A549 (cell line): Measurements from ENCODE around the gene SMAD6. TPM values are rescaled to one million over a fixed set of nuclear protein-coding genes. Genes with fewer than 3 reads are reported as not detected.
A peak's percentile ranks its signal among the peaks of the same experiment; 100 is the strongest.

Experiments
- ATAC-seq, 2 experiments: fragments of 200-7000 bp in 1 of 2; fragments of >200 bp in 1 of 2; cut with Nextera tagmentation in 1 of 2; cut with Tn5 transposase in 1 of 2; 3 replicates each; pipeline versions ENCODE4 v1.8.0 to v1.9.1; 2018 to 2020; ENCODE audit warnings: mild to moderate bottlenecking in 1 of 2, moderate library complexity in 1 of 2
- CTCF ChIA-PET: fragments of 300-600 bp; sonication (Branson Sonifier 250); formaldehyde crosslinking; extraction: SDS; loops from one replicate; lab custom pipeline; 2021; ENCODE audit warnings: antibody characterized with exemption, inconsistent platforms; lab: Yijun Ruan, JAX
- POLR2A ChIA-PET: fragments of 350-600 bp; formaldehyde crosslinking; extraction: SDS; loops from one replicate; lab custom pipeline; 2021; ENCODE audit warnings: antibody characterized with exemption, inconsistent platforms; lab: Yijun Ruan, JAX
- DNase-seq, 2 experiments: peaks; one replicate each; pipeline versions ENCODE4 v3.0.0 to v3.0.0-alpha.2; 2011 to 2016; ENCODE audit warnings: low read depth in 1 of 2, low spot score in 1 of 2
- FAIRE-seq: peaks from 2 replicates; lab custom pipeline; 2011; peaks lifted over from hg19 to GRCh38; lab: Jason Lieb, UNC
- H3K27ac ChIP-seq, 2 experiments: fragments of >200 bp; sonication (Bioruptor Twin); formaldehyde crosslinking; 3 replicates each; pipeline ENCODE4 v1.5.1; 2016 to 2017
- H3K4me1 ChIP-seq: fragments of >200 bp; sonication (Bioruptor Twin); formaldehyde crosslinking; 3 replicates; pipeline ENCODE4 v1.6.1; 2016
- H3K4me2 ChIP-seq: fragments of >200 bp; sonication (Bioruptor Twin); formaldehyde crosslinking; 3 replicates; pipeline ENCODE4 v1.6.1; 2016
- H3K4me3 ChIP-seq: fragments of >200 bp; sonication (Bioruptor Twin); formaldehyde crosslinking; 3 replicates; pipeline ENCODE4 v1.5.1; 2016
- H3K9me3 ChIP-seq: fragments of >200 bp; sonication (Bioruptor Twin); formaldehyde crosslinking; 3 replicates; pipeline ENCODE4 v1.6.1; 2016
- ATOH8 ChIP-seq: fragments of 250-450 bp; sonication (Bioruptor Pico); IDR thresholded peaks from 2 replicates; pipeline ENCODE4 v1.5.0; 2020; ENCODE audit warnings: low read depth, mild to moderate bottlenecking, moderate library complexity
- BCL3 ChIP-seq: fragments of >200 bp; sonication (Bioruptor Twin); formaldehyde crosslinking; IDR thresholded peaks from 3 replicates; pipeline ENCODE4 v1.6.1; 2016
- BHLHE40 ChIP-seq: IDR thresholded peaks from 2 replicates; pipeline ENCODE4 v1.6.1; 2012; ENCODE audit warnings: low read depth, low read length, inconsistent platforms
- CHD4 ChIP-seq: fragments of 200-600 bp; sonication (generic); IDR thresholded peaks from 2 replicates; pipeline ENCODE4 v1.6.1; 2016; ENCODE audit warnings: antibody characterized with exemption, mild to moderate bottlenecking, borderline replicate concordance
- EHF ChIP-seq: fragments of 250-450 bp; sonication (Bioruptor Pico); IDR thresholded peaks from 2 replicates; pipeline ENCODE4 v1.5.0; 2020; ENCODE audit warnings: mild to moderate bottlenecking
- EHMT2 ChIP-seq: fragments of 200-600 bp; sonication (generic); IDR thresholded peaks from 2 replicates; pipeline ENCODE4 v1.6.1; 2016; ENCODE audit warnings: antibody characterized with exemption, low read depth, mild to moderate bottlenecking, moderate library complexity
- ESRRA ChIP-seq: fragments of 150-350 bp; IDR thresholded peaks from 2 replicates; pipeline ENCODE4 v1.6.1; 2014; ENCODE audit warnings: mild to moderate bottlenecking, low read length, borderline replicate concordance
- FOSB ChIP-seq: fragments of 250-450 bp; sonication (Bioruptor Pico); IDR thresholded peaks from 2 replicates; pipeline ENCODE4 v1.5.0; 2020; ENCODE audit warnings: mild to moderate bottlenecking, moderate library complexity
- FOSL2 ChIP-seq, 2 experiments: fragments of 450-650 bp in 1 of 2; fragments of >200 bp in 1 of 2; sonication (Bioruptor Twin) in 1 of 2; formaldehyde crosslinking; IDR thresholded peaks; 2 replicates each; pipeline versions ENCODE4 v1.5.0 to v1.6.1; 2016 to 2020; ENCODE audit warnings: mild to moderate bottlenecking in 1 of 2, moderate library complexity in 1 of 2
- FOXS1 ChIP-seq: fragments of 250-450 bp; sonication (Bioruptor Pico); IDR thresholded peaks from 2 replicates; pipeline ENCODE4 v1.5.0; 2020; ENCODE audit warnings: mild to moderate bottlenecking, moderate library complexity
- GATA3 ChIP-seq: IDR thresholded peaks from 2 replicates; pipeline ENCODE4 v1.6.1; 2012; ENCODE audit warnings: borderline replicate concordance
- HES2 ChIP-seq: fragments of >200 bp; sonication (Bioruptor Twin); formaldehyde crosslinking; IDR thresholded peaks from 2 replicates; pipeline ENCODE4 v1.6.1; 2016
- HEYL ChIP-seq: fragments of 250-450 bp; sonication (Bioruptor Pico); IDR thresholded peaks from 2 replicates; pipeline ENCODE4 v1.8.0; 2021; ENCODE audit warnings: mild to moderate bottlenecking, moderate library complexity
- HOXB5 ChIP-seq: fragments of 250-450 bp; sonication (Bioruptor Pico); IDR thresholded peaks from 2 replicates; pipeline ENCODE4 v1.5.0; 2020; ENCODE audit warnings: mild to moderate bottlenecking, moderate library complexity
- JUNB ChIP-seq: fragments of >200 bp; sonication (Bioruptor Twin); formaldehyde crosslinking; IDR thresholded peaks from 2 replicates; pipeline ENCODE4 v1.6.1; 2016
- KDM1A ChIP-seq: fragments of 200-600 bp; sonication (generic); IDR thresholded peaks from 2 replicates; pipeline ENCODE4 v1.6.1; 2016; ENCODE audit warnings: low read depth, mild to moderate bottlenecking
- KDM5A ChIP-seq: fragments of 200-600 bp; sonication (generic); IDR thresholded peaks from 2 replicates; pipeline ENCODE4 v1.6.1; 2016; ENCODE audit warnings: antibody characterized with exemption, mild to moderate bottlenecking
- NFE2L2 ChIP-seq: fragments of 150-350 bp; conservative IDR thresholded peaks from 2 replicates; pipeline ENCODE4 v1.6.1; 2014; ENCODE audit warnings: low read length
- PBX3 ChIP-seq: IDR thresholded peaks from 2 replicates; pipeline ENCODE4 v1.6.1; 2012
- PHF8 ChIP-seq: fragments of 200-600 bp; sonication (generic); IDR thresholded peaks from 2 replicates; pipeline ENCODE4 v1.6.1; 2016; ENCODE audit warnings: low read depth, mild to moderate bottlenecking, antibody characterized with exemption, moderate library complexity, borderline replicate concordance
- RAD21 ChIP-seq, 2 experiments: fragments of >200 bp in 1 of 2; sonication (Bioruptor Twin) in 1 of 2; formaldehyde crosslinking in 1 of 2; IDR thresholded peaks in 1 of 2; conservative IDR thresholded peaks in 1 of 2; 2 replicates in 1 of 2; 3 replicates in 1 of 2; pipeline ENCODE4 v1.6.1; 2012 to 2018; ENCODE audit warnings: inconsistent platforms in 1 of 2
- RARB ChIP-seq: fragments of 250-450 bp; sonication (Bioruptor Pico); IDR thresholded peaks from 2 replicates; pipeline ENCODE4 v1.8.0; 2021; ENCODE audit warnings: mild to moderate bottlenecking, moderate library complexity
- SMC3 ChIP-seq: fragments of >200 bp; sonication (Bioruptor Twin); formaldehyde crosslinking; IDR thresholded peaks from 3 replicates; pipeline ENCODE4 v1.6.1; 2018; ENCODE audit warnings: inconsistent platforms
- SREBF2 ChIP-seq: fragments of 450-650 bp; IDR thresholded peaks from 2 replicates; pipeline ENCODE4 v1.6.1; 2014; ENCODE audit warnings: mild to moderate bottlenecking, moderate library complexity
- ZFP36 ChIP-seq: fragments of 450-650 bp; IDR thresholded peaks from 2 replicates; pipeline ENCODE4 v1.6.1; 2014; ENCODE audit warnings: borderline replicate concordance; ENCODE audit not compliant: partially characterized antibody
- ZNF302 ChIP-seq: fragments of 250-450 bp; sonication (Bioruptor Pico); IDR thresholded peaks from 2 replicates; pipeline ENCODE4 v1.9.0; 2021; ENCODE audit warnings: inconsistent platforms, mild to moderate bottlenecking, moderate library complexity
- WGBS: methylation state at CpG from one replicate; pipeline ENCODE4 v1.1.6; 2017; ENCODE audit errors: missing lambda C conversion rate; 5-methylcytosine and 5-hydroxymethylcytosine counted together
- polyA plus RNA-seq, 4 experiments: library from polyadenylated mRNA; depleted of rRNA in 3 of 4; stranded (reverse); fragments of >200 nt; fragmentation: RNase III in 1 of 4; extraction: RNeasy Plus Mini Kit Qiagen cat#74134 plus additional on column Dnase treatment in 1 of 4; gene quantifications; 2 replicates in 3 of 4; 3 replicates in 1 of 4; pipeline ENCODE4 v1.2.3, GENCODE V29; 2011 to 2017

Gene SMAD6
- polyA plus RNA-seq, 2 of the 4 experiments (the other 2 are of a cell fraction), result 9.6 to 46.6 TPM

- TF ChIP-seq RAD21 (conservative IDR thresholded peaks at IDR 0.05 in 1 of 2, IDR thresholded peaks at IDR 0.05 in 1 of 2), result no peak
- no peak for TF ChIP-seq JUNB
- TF ChIP-seq BCL3, result no peak
- no peak for TF ChIP-seq ZNF302 (CRISPR knock-in tag)
- TF ChIP-seq PHF8, result no peak
- TF ChIP-seq FOSL2 (IDR thresholded peaks at IDR 0.05), result no peak
- no peak for TF ChIP-seq FOSL2 (CRISPR knock-in tag; IDR thresholded peaks at IDR 0.05)
- no peak for TF ChIP-seq KDM1A
- TF ChIP-seq ATOH8 (CRISPR knock-in tag), result no peak
- no peak for TF ChIP-seq FOXS1 (CRISPR knock-in tag)
- TF ChIP-seq FOSB (CRISPR knock-in tag), result no peak
- TF ChIP-seq EHF, result no peak
- TF ChIP-seq PBX3, result no peak
- TF ChIP-seq NFE2L2, result no peak
- no peak for TF ChIP-seq EHMT2
- no peak for TF ChIP-seq HOXB5
- TF ChIP-seq SMC3, result no peak
- no peak for TF ChIP-seq GATA3
- TF ChIP-seq HES2, result no peak
- TF ChIP-seq CHD4, result no peak
- TF ChIP-seq, all 56 proteins: peak for 0
- DNase-seq, result no peak
- peaks cover 7% of the 10 kb centered on the region; the same call in 2 of the 3 replicates for H3K9me3 ChIP-seq
- ChIA-PET CTCF (interaction anchor here (0.9 to 2.5 kb wide), 5 partner anchors 10 to 36 kb away, joined by 3 to 11 read pairs (median 3); no protein-coding TSS in a partner anchor), POLR2A (no interaction called here)
- WGBS, result 60% methylated on average over 3 of the region's 3 CpGs
- no peak overlapping the region for H3K4me3 ChIP-seq
- H3K27ac ChIP-seq, result no peak overlapping the region
- no peak for FAIRE-seq
- peaks cover 16% of the 10 kb centered on the region for H3K4me1 ChIP-seq
- H3K4me2 ChIP-seq, result no peak overlapping the region
- ATAC-seq, result no peak
Measured at GRCh38 chr15:66815318-66815717, 113.3 kb downstream of the SMAD6 start.

- Histone ChIP-seq H3K27ac (no peak overlapping the region), H3K4me2 (no peak overlapping the region), H3K4me3 (no peak overlapping the region), H3K9me3 (peaks cover 7% of the 10 kb centered on the region; the same call in 2 of the 3 replicates), H3K4me1 (peaks cover 16% of the 10 kb centered on the region)
- TF ChIP-seq NFE2L2 (no peak), ZFP36 (peak; percentile 28)
- peak; percentile 49 for FAIRE-seq
- POLR2A ChIA-PET, result no interaction called here
- CTCF ChIA-PET, result interaction anchor here (0.9 to 2.8 kb wide), 7 partner anchors 11 to 197 kb away, joined by 3 to 8 read pairs (median 4); no protein-coding TSS in a partner anchor
- no peak for ATAC-seq
- WGBS, result 88% methylated on average over 3 of the region's 3 CpGs
- DNase-seq, result no peak
Measured at GRCh38 chr15:66816201-66816600, 114.2 kb downstream of the SMAD6 start.

- Histone ChIP-seq H3K27ac (peak overlapping the region in 1 of 2 experiments; percentile 22; a peak in 2 of 6 replicates), H3K4me3 (no peak overlapping the region), H3K4me1 (peaks cover 16% of the 10 kb centered on the region), H3K9me3 (peaks cover 3% of the 10 kb centered on the region; the same call in 1 of the 3 replicates), H3K4me2 (0 out of 3 replicates have a peak overlapping the region, but pooled peaks have one; percentile 6)
- WGBS, result 8% methylated on average over 2 of the region's 2 CpGs
- POLR2A ChIA-PET, result no interaction called here
- CTCF ChIA-PET, result interaction anchor here (1.1 to 3.0 kb wide), 3 partner anchors 12 to 32 kb away, joined by 3 to 11 read pairs (median 7); no protein-coding TSS in a partner anchor
- FAIRE-seq (peak; percentile 77), ATAC-seq (peak; percentile 41 to 74; a peak in 4 of 6 replicates), DNase-seq (peak in 1 of 2 experiments; percentile 47)
- TF ChIP-seq GATA3 (no peak), ESRRA (no peak), KDM5A (no peak), FOXS1 (CRISPR knock-in tag) (no peak), SREBF2 (no peak), RARB (CRISPR knock-in tag) (no peak), BHLHE40 (no peak), HEYL (CRISPR knock-in tag) (no peak), RAD21 (conservative IDR thresholded peaks at IDR 0.05 in 1 of 2, IDR thresholded peaks at IDR 0.05 in 1 of 2) (no peak), HOXB5 (no peak)
Measured at GRCh38 chr15:66819084-66819483, 117.0 kb downstream of the SMAD6 start.
